Thymus (tissue), 11 donors: ENCODE results near the gene AKT3. TPM values are rescaled to one million over a fixed set of nuclear protein-coding genes. Genes with fewer than 3 reads are reported as not detected.

Experiments
- DNase-seq, 9 donors: peaks; one replicate each; pipeline ENCODE4 v3.0.0-alpha.2; 2013; ENCODE audit warnings: low spot score in 9 of 9, low read depth in 6 of 9, missing footprints in 1 of 9
- H3K27ac ChIP-seq, 2 donors: one replicate each; pipeline ENCODE4 v1.5.1; 2013; ENCODE audit warnings: control low read depth in 1 of 2, low read depth in 1 of 2, low read length in 1 of 2, mild to moderate bottlenecking in 1 of 2, moderate library complexity in 1 of 2
- H3K27me3 ChIP-seq, 2 donors: one replicate each; pipeline ENCODE4 v1.5.1; 2013; ENCODE audit warnings: low read length in 1 of 2; ENCODE audit not compliant: control insufficient read depth in 2 of 2, insufficient read depth in 1 of 2
- H3K36me3 ChIP-seq, 2 donors: one replicate each; pipeline ENCODE4 v1.5.1; 2013; ENCODE audit warnings: low read length in 1 of 2, mild to moderate bottlenecking in 1 of 2, moderate library complexity in 1 of 2; ENCODE audit not compliant: control insufficient read depth in 2 of 2, insufficient read depth in 2 of 2
- H3K4me1 ChIP-seq, 2 donors: one replicate each; pipeline ENCODE4 v1.5.1; 2013; ENCODE audit warnings: low read length in 2 of 2; ENCODE audit not compliant: control insufficient read depth in 2 of 2, insufficient read depth in 2 of 2
- H3K4me3 ChIP-seq, 2 donors: one replicate each; pipeline ENCODE4 v1.5.1; 2013; ENCODE audit warnings: low read length in 2 of 2, control low read depth in 1 of 2, mild to moderate bottlenecking in 1 of 2
- H3K9me3 ChIP-seq, 2 donors: one replicate each; pipeline ENCODE4 v1.5.1; 2013; ENCODE audit warnings: low read length in 1 of 2, mild to moderate bottlenecking in 1 of 2; ENCODE audit not compliant: control insufficient read depth in 2 of 2, insufficient read depth in 1 of 2
- WGBS: extraction: QIAGEN DNeasy Blood & Tissue Kit; methylation state at CpG from one replicate; pipeline ENCODE4 v1.1.7; 2013; 5-methylcytosine and 5-hydroxymethylcytosine counted together
- polyA plus RNA-seq: library from polyadenylated mRNA; stranded (reverse); fragments of 200-250 nt; gene quantifications from one replicate; pipeline ENCODE4 v1.2.3, GENCODE V29; 2013
- total RNA-seq: library from RNA; stranded (reverse); fragments of 120-200 nt; gene quantifications from one replicate; pipeline ENCODE4 v1.2.4, GENCODE V29; 2013
- donor health status: healthy.

The AKT3 gene
- total and polyA plus RNA-seq, 2 donors = 14.5 to 45.3 TPM

- no peak for DNase-seq
- H3K36me3 ChIP-seq = peaks cover 3 to 12% of the 10 kb centered on the region in 2 donors
- H3K27me3 ChIP-seq = no peaks in the 10 kb centered on the region
- no peak overlapping the region for H3K27ac ChIP-seq
- peaks cover 4 to 12% of the 10 kb centered on the region in 2 donors for H3K9me3 ChIP-seq
- H3K4me1 ChIP-seq = peaks cover 4 to 5% of the 10 kb centered on the region in 2 donors
- 72% methylated on average over 2 of the region's 2 CpGs for whole genome bisulfite sequencing
- H3K4me3 ChIP-seq = no peak overlapping the region
Observed at GRCh38 chr1:243734308-243734695, 115.7 kb downstream of the AKT3 start.

GRCh38 chr1:243733670-243734307 is 116.3 kb downstream of the AKT3 start:
- Histone ChIP-seq H3K27me3 (no peaks in the 10 kb centered on the region), H3K4me1 (peaks cover 4 to 5% of the 10 kb centered on the region in 2 donors), H3K9me3 (peaks cover 4 to 12% of the 10 kb centered on the region in 2 donors), H3K36me3 (peaks cover 3 to 12% of the 10 kb centered on the region in 2 donors), H3K27ac (no peak overlapping the region), H3K4me3 (no peak overlapping the region)
- DNase-seq = no peak
- WGBS = 98% methylated on average over 1 of the region's 1 CpG

GRCh38 chr1:243732637-243733036 is 117.4 kb downstream of the AKT3 start:
- H3K27ac ChIP-seq = peak overlapping the region in 1 of 2 donors; percentile 81
- H3K9me3 ChIP-seq = peaks cover 4 to 12% of the 10 kb centered on the region in 2 donors
- H3K4me3 ChIP-seq = no peak overlapping the region
- no peaks in the 10 kb centered on the region for H3K27me3 ChIP-seq
- peaks cover 3 to 12% of the 10 kb centered on the region in 2 donors for H3K36me3 ChIP-seq
- peaks cover 4 to 5% of the 10 kb centered on the region in 2 donors for H3K4me1 ChIP-seq
- peak in 7 of 9 donors; percentile 22 to 66 (median 34) for DNase-seq

- no peaks in the 10 kb centered on the region for H3K27me3 ChIP-seq
- 71% methylated on average over 5 of the region's 5 CpGs for WGBS
- DNase-seq = no peak
- H3K4me3 ChIP-seq = no peak overlapping the region
- H3K27ac ChIP-seq = peak overlapping the region in 1 of 2 donors; percentile 81
- H3K9me3 ChIP-seq = peaks cover 4 to 12% of the 10 kb centered on the region in 2 donors
- peaks cover 3 to 12% of the 10 kb centered on the region in 2 donors for H3K36me3 ChIP-seq
- peaks cover 4 to 5% of the 10 kb centered on the region in 2 donors for H3K4me1 ChIP-seq
Observed at GRCh38 chr1:243731974-243732625, 117.9 kb downstream of the AKT3 start.

GRCh38 chr1:243731301-243731891 is 118.6 kb downstream of the AKT3 start:
- no peaks in the 10 kb centered on the region for H3K27me3 ChIP-seq
- H3K4me1 ChIP-seq = peaks cover 4 to 5% of the 10 kb centered on the region in 2 donors
- 97% methylated on average over 3 of the region's 3 CpGs for WGBS
- H3K36me3 ChIP-seq = peaks cover 3 to 12% of the 10 kb centered on the region in 2 donors
- H3K27ac ChIP-seq = no peak overlapping the region
- no peak for DNase-seq
- H3K4me3 ChIP-seq = no peak overlapping the region
- H3K9me3 ChIP-seq = peaks cover 4 to 12% of the 10 kb centered on the region in 2 donors

GRCh38 chr1:243730487-243731150 is 119.4 kb downstream of the AKT3 start:
- H3K36me3 ChIP-seq = peaks cover 3 to 12% of the 10 kb centered on the region in 2 donors
- no peak for DNase-seq
- H3K27ac ChIP-seq = no peak overlapping the region
- no peaks in the 10 kb centered on the region for H3K27me3 ChIP-seq
- no peak overlapping the region for H3K4me3 ChIP-seq
- peaks cover 4 to 5% of the 10 kb centered on the region in 2 donors for H3K4me1 ChIP-seq
- peaks cover 4 to 12% of the 10 kb centered on the region in 2 donors for H3K9me3 ChIP-seq
- 98% methylated on average over 23 of the region's 23 CpGs for WGBS

- Histone ChIP-seq H3K4me3 (no peak overlapping the region), H3K9me3 (peaks cover 4 to 12% of the 10 kb centered on the region in 2 donors), H3K27me3 (no peaks in the 10 kb centered on the region), H3K4me1 (peaks cover 4 to 5% of the 10 kb centered on the region in 2 donors), H3K36me3 (peaks cover 3 to 12% of the 10 kb centered on the region in 2 donors), H3K27ac (no peak overlapping the region)
- no peak for DNase-seq
- 96% methylated on average over 3 of the region's 3 CpGs for WGBS
Observed at GRCh38 chr1:243729956-243730355, 120.1 kb downstream of the AKT3 start.

GRCh38 chr1:243727503-243728203 is 122.4 kb downstream of the AKT3 start:
- peaks cover 4 to 12% of the 10 kb centered on the region in 2 donors for H3K9me3 ChIP-seq
- H3K27ac ChIP-seq = no peak overlapping the region
- H3K36me3 ChIP-seq = peaks cover 3 to 12% of the 10 kb centered on the region in 2 donors
- H3K4me1 ChIP-seq = peaks cover 4 to 5% of the 10 kb centered on the region in 2 donors
- 93% methylated on average over 4 of the region's 4 CpGs for WGBS
- DNase-seq = no peak
- H3K4me3 ChIP-seq = no peak overlapping the region
- no peaks in the 10 kb centered on the region for H3K27me3 ChIP-seq
